ENCODE data around the gene CPVL. TPM values are rescaled to one million over a fixed set of nuclear protein-coding genes. Genes with fewer than 3 reads are reported as not detected.

CPVL gene
- total RNA-seq, 1 experiment from 2014 or later, result 10.3 TPM

DNA sequence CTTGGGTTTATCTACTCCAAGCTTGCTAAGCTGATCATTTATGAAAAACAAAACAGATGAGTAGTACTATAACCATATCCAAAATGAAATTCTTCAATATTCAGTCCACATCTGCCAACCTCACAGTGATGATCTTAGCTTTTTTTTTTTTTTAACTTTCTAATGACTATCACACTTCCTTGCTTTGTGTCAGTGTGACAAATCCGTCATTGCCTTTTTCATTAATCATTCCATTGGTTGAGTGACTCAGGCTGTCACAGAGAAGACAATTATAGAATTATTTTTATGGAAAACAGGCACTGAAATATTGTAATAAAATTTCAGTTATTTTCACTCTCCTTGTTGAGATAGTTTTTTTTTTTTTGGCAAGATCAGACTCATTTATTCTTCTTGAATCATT, 70.7 kb downstream of the CPVL start:
- H3K36me3 ChIP-seq (ENCODE audit: control insufficient read depth in 1 of 2, insufficient read depth in 2 of 2, low read length in 2 of 2), result no peaks in the 10 kb centered on the region
- intact Hi-C loops (cut with micrococcal nuclease), result no loop called here
- H4K20me1 ChIP-seq (ENCODE audit: insufficient read depth), result no peaks in the 10 kb centered on the region
- ATAC-seq, result no peak
- no peak overlapping the region for H3K27ac ChIP-seq (ENCODE audit: low read depth, low read length)
- TF ChIP-seq EZH2phosphoT487 (IDR thresholded peaks at IDR 0.05; ENCODE audit: borderline replicate concordance) (no peak), CEBPB (IDR thresholded peaks at IDR 0.05; ENCODE audit: low read depth) (no peak), ZFX (IDR thresholded peaks at IDR 0.05) (no peak), ELF1 (IDR thresholded peaks at IDR 0.05; ENCODE audit: borderline replicate concordance, low read depth) (no peak)
- H3K79me2 ChIP-seq (ENCODE audit: insufficient read depth, low read length), result no peaks in the 10 kb centered on the region
- H3K4me2 ChIP-seq (ENCODE audit: low read length), result no peak overlapping the region
- no peaks in the 10 kb centered on the region for H3K4me1 ChIP-seq (ENCODE audit: control insufficient read depth in 1 of 2, insufficient read depth in 2 of 2, low read length in 2 of 2)
- no peak overlapping the region for H3K4me3 ChIP-seq (replicated peaks in 1 of 2; ENCODE audit: low read depth in 1 of 2, low read length in 2 of 2)
- ChIA-PET POLR2A (no interaction called here), RAD21 (ENCODE audit: low non-redundant PET in 1 of 2, low total read pairs in 2 of 2, uncharacterized antibody in 2 of 2, unreplicated experiment in 2 of 2) (no interaction called here), CTCF (interaction anchor here (1.4 kb wide), 1 partner anchor 149 kb away, joined by 3 read pairs; no protein-coding TSS in a partner anchor)
- no peaks in the 10 kb centered on the region for H3K9me3 ChIP-seq (ENCODE audit: control insufficient read depth in 1 of 2, insufficient read depth in 1 of 2, low read depth in 1 of 2, low read length in 2 of 2)
- H3K27me3 ChIP-seq (ENCODE audit: insufficient read depth, low read length), result no peaks in the 10 kb centered on the region
- no peak for DNase-seq (ENCODE audit: low read depth, low spot score)
- H3K9me2 ChIP-seq (ENCODE audit: insufficient read depth), result no peaks in the 10 kb centered on the region
- BruUV-seq (replicated peaks), result no TSS peak
- H3K9ac ChIP-seq (ENCODE audit: low read length), result no peak overlapping the region
- H2AFZ ChIP-seq (ENCODE audit: low read depth, low read length, poor library complexity, severe bottlenecking), result no peak overlapping the region

- ATAC-seq (no peak), DNase-seq (ENCODE audit: low read depth, low spot score) (no peak)
- TF ChIP-seq, protein P1, sequence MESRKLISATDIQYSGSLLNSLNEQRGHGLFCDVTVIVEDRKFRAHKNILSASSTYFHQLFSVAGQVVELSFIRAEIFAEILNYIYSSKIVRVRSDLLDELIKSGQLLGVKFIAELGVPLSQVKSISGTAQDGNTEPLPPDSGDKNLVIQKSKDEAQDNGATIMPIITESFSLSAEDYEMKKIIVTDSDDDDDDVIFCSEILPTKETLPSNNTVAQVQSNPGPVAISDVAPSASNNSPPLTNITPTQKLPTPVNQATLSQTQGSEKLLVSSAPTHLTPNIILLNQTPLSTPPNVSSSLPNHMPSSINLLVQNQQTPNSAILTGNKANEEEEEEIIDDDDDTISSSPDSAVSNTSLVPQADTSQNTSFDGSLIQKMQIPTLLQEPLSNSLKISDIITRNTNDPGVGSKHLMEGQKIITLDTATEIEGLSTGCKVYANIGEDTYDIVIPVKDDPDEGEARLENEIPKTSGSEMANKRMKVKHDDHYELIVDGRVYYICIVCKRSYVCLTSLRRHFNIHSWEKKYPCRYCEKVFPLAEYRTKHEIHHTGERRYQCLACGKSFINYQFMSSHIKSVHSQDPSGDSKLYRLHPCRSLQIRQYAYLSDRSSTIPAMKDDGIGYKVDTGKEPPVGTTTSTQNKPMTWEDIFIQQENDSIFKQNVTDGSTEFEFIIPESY (IDR thresholded peaks at IDR 0.05; ENCODE audit: extremely low read depth, insufficient replicate concordance, low read length), result no peak
- TF ChIP-seq EZH2phosphoT487 (IDR thresholded peaks at IDR 0.05; ENCODE audit: borderline replicate concordance) (no peak), SRF (IDR thresholded peaks at IDR 0.05; ENCODE audit: low read depth) (no peak)
- Histone ChIP-seq H3K9ac (ENCODE audit: low read length) (no peak overlapping the region), H3K27ac (ENCODE audit: low read depth, low read length) (no peak overlapping the region), H3K79me2 (ENCODE audit: insufficient read depth, low read length) (no peaks in the 10 kb centered on the region), H3K9me3 (ENCODE audit: control insufficient read depth in 1 of 2, insufficient read depth in 1 of 2, low read depth in 1 of 2, low read length in 2 of 2) (no peaks in the 10 kb centered on the region), H3K4me3 (replicated peaks in 1 of 2; ENCODE audit: low read depth in 1 of 2, low read length in 2 of 2) (no peak overlapping the region), H3K4me2 (ENCODE audit: low read length) (no peak overlapping the region), H2AFZ (ENCODE audit: low read depth, low read length, poor library complexity, severe bottlenecking) (no peak overlapping the region), H3K36me3 (ENCODE audit: control insufficient read depth in 1 of 2, insufficient read depth in 2 of 2, low read length in 2 of 2) (no peaks in the 10 kb centered on the region), H4K20me1 (ENCODE audit: insufficient read depth) (no peaks in the 10 kb centered on the region), H3K9me2 (ENCODE audit: insufficient read depth) (no peaks in the 10 kb centered on the region), H3K27me3 (ENCODE audit: insufficient read depth, low read length) (no peaks in the 10 kb centered on the region), H3K4me1 (ENCODE audit: control insufficient read depth in 1 of 2, insufficient read depth in 2 of 2, low read length in 2 of 2) (no peaks in the 10 kb centered on the region)
- intact Hi-C loops (cut with micrococcal nuclease), result no loop called here
- ChIA-PET CTCF (no interaction called here), POLR2A (no interaction called here), RAD21 (ENCODE audit: low non-redundant PET in 1 of 2, low total read pairs in 2 of 2, uncharacterized antibody in 2 of 2, unreplicated experiment in 2 of 2) (no interaction called here)
- BruUV-seq (replicated peaks), result no TSS peak
These were observed 75.0 kb downstream of the CPVL start for GRCh38 chr7:29071203-29071874.
